NOMO-1 treated with DMSO at 0.1 percent for 48 hours (cell line): ENCODE results near the gene ARMH3.

ENCODE experiments used
- DNase-seq: peaks from one replicate; lab custom pipeline; 2025; ENCODE audit not compliant: unreplicated experiment; lab: John Stamatoyannopoulos, UW

Gene ARMH3

GRCh38 chr10:101875068-101875688 is 180.8 kb downstream of the ARMH3 start:
- no peak for DNase-seq

- no peak for DNase-seq
Measured at GRCh38 chr10:101874252-101874651, 181.7 kb downstream of the ARMH3 start.

GRCh38 chr10:101867931-101868330 is 188.0 kb downstream of the ARMH3 start:
- DNase-seq, result no peak

- DNase-seq, result no peak
Measured at GRCh38 chr10:101859530-101859929, 196.4 kb downstream of the ARMH3 start.

GRCh38 chr10:101858723-101859500 is 197.1 kb downstream of the ARMH3 start:
- DNase-seq, result peak; percentile 14

GRCh38 chr10:101857802-101858476 is 198.0 kb downstream of the ARMH3 start:
- DNase-seq, result no peak

GRCh38 chr10:101856626-101857025 is 199.3 kb downstream of the ARMH3 start:
- no peak for DNase-seq

- no peak for DNase-seq
Measured at GRCh38 chr10:101851411-101852116, 204.4 kb downstream of the ARMH3 start.

- DNase-seq, result no peak
Measured at GRCh38 chr10:101850749-101851148, 205.2 kb downstream of the ARMH3 start.

- peak; percentile 78 for DNase-seq
Measured at GRCh38 chr10:101848894-101849351, 207.1 kb downstream of the ARMH3 start.

- peak; percentile 51 for DNase-seq
Measured at GRCh38 chr10:101848408-101848807, 207.6 kb downstream of the ARMH3 start.

GRCh38 chr10:101845893-101846292 is 210.1 kb downstream of the ARMH3 start:
- no peak for DNase-seq

GRCh38 chr10:101843032-101844021 is 212.6 kb downstream of the ARMH3 start, which contains the start of gene KCNIP2:
TSS of gene KCNIP2 (minus strand) at chr10:101843800. CDS start at chr10:101843568, 232 bp downstream.
- peak; percentile 25 for DNase-seq

GRCh38 chr10:101841826-101842225 is 214.1 kb downstream of the ARMH3 start:
- no peak for DNase-seq

- peak; percentile 82 for DNase-seq
Measured at GRCh38 chr10:101840741-101841453, 215.1 kb downstream of the ARMH3 start.

GRCh38 chr10:101840102-101840684 is 215.8 kb downstream of the ARMH3 start:
- DNase-seq, result no peak

GRCh38 chr10:101839416-101840063 is 216.4 kb downstream of the ARMH3 start:
- no peak for DNase-seq

- no peak for DNase-seq
Measured at GRCh38 chr10:101839002-101839401, 217.0 kb downstream of the ARMH3 start.
